GM23338 (cell line): ENCODE data around the gene DLGAP4. TPM values are rescaled to one million over a fixed set of nuclear protein-coding genes. Genes with fewer than 3 reads are reported as not detected.
A peak's percentile ranks its signal among the peaks of the same experiment; 100 is the strongest.

ENCODE experiments used
- ATAC-seq: fragments of 200-7000 bp; cut with Tn5 transposase; 3 replicates; pipeline ENCODE4 v1.9.1; 2020
- DNase-seq: peaks from one replicate; pipeline ENCODE4 v3.0.0-alpha.2; 2015; ENCODE audit warnings: low spot score
- H2AFZ ChIP-seq: fragments of 200-600 bp; sonication (generic); 2 replicates; pipeline ENCODE4 v1.8.0; 2016; ENCODE audit warnings: antibody characterized with exemption, mild to moderate bottlenecking, moderate library complexity
- H3F3A ChIP-seq: fragments of 200-600 bp; sonication (generic); replicated peaks from 2 replicates; pipeline ENCODE4 v1.8.0; 2017; ENCODE audit warnings: antibody characterized with exemption, mixed run types, low read depth
- H3K27ac ChIP-seq: fragments of 200-600 bp; sonication (generic); 2 replicates; pipeline ENCODE4 v1.6.1; 2016; ENCODE audit warnings: low read depth
- H3K27me3 ChIP-seq: fragments of 200-600 bp; sonication (generic); 2 replicates; pipeline ENCODE4 v1.8.0; 2016; ENCODE audit warnings: mild to moderate bottlenecking, mixed run types, moderate library complexity; ENCODE audit not compliant: insufficient read depth
- H3K36me3 ChIP-seq: fragments of 200-600 bp; sonication (generic); 2 replicates; pipeline ENCODE4 v1.8.0; 2016; ENCODE audit warnings: mild to moderate bottlenecking; ENCODE audit not compliant: insufficient read depth
- H3K4me1 ChIP-seq: fragments of 200-600 bp; sonication (generic); 2 replicates; pipeline ENCODE4 v1.8.0; 2016; ENCODE audit warnings: mild to moderate bottlenecking, moderate library complexity; ENCODE audit not compliant: insufficient read depth
- H3K4me2 ChIP-seq: fragments of 200-600 bp; sonication (generic); 2 replicates; pipeline ENCODE4 v1.7.1; 2017; ENCODE audit warnings: mixed run types
- H3K4me3 ChIP-seq: fragments of 200-600 bp; sonication (generic); 2 replicates; pipeline ENCODE4 v1.6.1; 2016; ENCODE audit warnings: mixed run types
- H3K79me2 ChIP-seq: fragments of 200-600 bp; sonication (generic); replicated peaks from 2 replicates; pipeline ENCODE4 v1.8.0; 2017; ENCODE audit warnings: mild to moderate bottlenecking; ENCODE audit not compliant: insufficient read depth
- H3K9me2 ChIP-seq: fragments of 200-600 bp; sonication (generic); 2 replicates; pipeline ENCODE4 v1.8.0; 2017; ENCODE audit not compliant: insufficient read depth
- H4K20me1 ChIP-seq: fragments of 200-600 bp; sonication (generic); replicated peaks from 2 replicates; pipeline ENCODE4 v1.8.0; 2017; ENCODE audit warnings: mild to moderate bottlenecking; ENCODE audit not compliant: insufficient read depth
- H3K27ac Mint-ChIP-seq: 2 replicates; pipeline ENCODE4 v1.8.0; 2020; ENCODE audit warnings: inconsistent platforms, mild to moderate bottlenecking, moderate library complexity, mixed read lengths
- H3K27me3 Mint-ChIP-seq: 3 replicates; pipeline ENCODE4 v1.8.0; 2022; ENCODE audit warnings: low read depth, mild to moderate bottlenecking, moderate library complexity, mixed read lengths, inconsistent platforms; ENCODE audit not compliant: insufficient read depth, poor library complexity
- H3K36me3 Mint-ChIP-seq: 3 replicates; pipeline ENCODE4 v1.8.0; 2021; ENCODE audit warnings: low read depth, mild to moderate bottlenecking, inconsistent platforms, moderate library complexity, mixed read lengths
- H3K4me1 Mint-ChIP-seq: 3 replicates; pipeline ENCODE4 v1.8.0; 2020; ENCODE audit warnings: mild to moderate bottlenecking, inconsistent platforms, mixed read lengths
- H3K4me3 Mint-ChIP-seq: 3 replicates; pipeline ENCODE4 v1.8.0; 2021; ENCODE audit warnings: moderate library complexity, mild to moderate bottlenecking, inconsistent platforms, mixed read lengths
- H3K9me3 Mint-ChIP-seq: 3 replicates; pipeline ENCODE4 v1.8.0; 2020; ENCODE audit warnings: moderate library complexity, mild to moderate bottlenecking, inconsistent platforms, mixed read lengths
- CREB1 ChIP-seq: fragments of 250-450 bp; sonication (Bioruptor Pico); IDR thresholded peaks from 2 replicates; pipeline ENCODE4 v1.5.0; 2020; ENCODE audit warnings: low read depth, mild to moderate bottlenecking, moderate library complexity
- ETS1 ChIP-seq: IDR thresholded peaks from 2 replicates; pipeline ENCODE4 v1.6.1; 2016; ENCODE audit warnings: antibody characterized with exemption
- EZH2 ChIP-seq: fragments of 200-600 bp; sonication (generic); IDR thresholded peaks from one replicate; pipeline ENCODE4 v1.8.0; 2017; ENCODE audit warnings: antibody characterized with exemption, mild to moderate bottlenecking, low read depth; ENCODE audit not compliant: unreplicated experiment
- EZH2phosphoT487 ChIP-seq: fragments of 200-600 bp; sonication (generic); IDR thresholded peaks from one replicate; pipeline ENCODE4 v1.8.1; 2018; ENCODE audit warnings: antibody characterized with exemption; ENCODE audit not compliant: unreplicated experiment
- JUNB ChIP-seq: IDR thresholded peaks from one replicate; pipeline ENCODE4 v1.6.1; 2016; ENCODE audit warnings: antibody characterized with exemption; ENCODE audit not compliant: unreplicated experiment
- NANOG ChIP-seq: IDR thresholded peaks from 2 replicates; pipeline ENCODE4 v1.6.1; 2016; ENCODE audit warnings: antibody characterized with exemption, borderline replicate concordance
- POLR2AphosphoS5 ChIP-seq: IDR thresholded peaks from 2 replicates; pipeline ENCODE4 v1.6.1; 2016; ENCODE audit warnings: antibody characterized with exemption, low read depth
- STAT1 ChIP-seq: IDR thresholded peaks from one replicate; pipeline ENCODE4 v1.6.1; 2016; ENCODE audit warnings: antibody characterized with exemption; ENCODE audit not compliant: unreplicated experiment
- ZNF114 ChIP-seq: fragments of 250-450 bp; sonication (Bioruptor Pico); IDR thresholded peaks from 2 replicates; pipeline ENCODE4 v1.5.0; 2020; ENCODE audit warnings: mild to moderate bottlenecking, moderate library complexity
- ZNF331 ChIP-seq: fragments of 250-450 bp; sonication (Bioruptor Pico); IDR thresholded peaks from 2 replicates; pipeline ENCODE4 v1.5.0; 2020; ENCODE audit warnings: low read depth, mild to moderate bottlenecking, moderate library complexity
- polyA plus RNA-seq: library from polyadenylated mRNA; unstranded; fragments of >200 nt; fragmentation: Nextera tagmentation; extraction: Ambion mirVana; gene quantifications from 2 replicates; pipeline ENCODE4 v1.2.1, GENCODE V29; 2016
- total RNA-seq: library from RNA; depleted of rRNA; stranded (reverse); fragments of >200 nt; shearing (Covaris generic); gene quantifications from 2 replicates; pipeline ENCODE4 v1.2.3, GENCODE V29; 2014
- TF ChIP-seq, protein P1 (sequence below): IDR thresholded peaks from one replicate; pipeline ENCODE4 v1.6.1; 2018; ENCODE audit warnings: antibody characterized with exemption; ENCODE audit not compliant: unreplicated experiment
- TF ChIP-seq, protein P2 (sequence below), 2 experiments: fragments of 200-600 bp in 1 of 2; sonication (generic) in 1 of 2; conservative IDR thresholded peaks; 2 replicates each; pipeline versions ENCODE4 v1.5.1 to v1.6.1; 2016 to 2017; ENCODE audit warnings: antibody characterized with exemption in 2 of 2, low read depth in 2 of 2, mild to moderate bottlenecking in 2 of 2, moderate library complexity in 1 of 2

DLGAP4 gene
- total and polyA plus RNA-seq, 2 experiments from 2014 or later: 46.1 to 52.2 TPM

DNA sequence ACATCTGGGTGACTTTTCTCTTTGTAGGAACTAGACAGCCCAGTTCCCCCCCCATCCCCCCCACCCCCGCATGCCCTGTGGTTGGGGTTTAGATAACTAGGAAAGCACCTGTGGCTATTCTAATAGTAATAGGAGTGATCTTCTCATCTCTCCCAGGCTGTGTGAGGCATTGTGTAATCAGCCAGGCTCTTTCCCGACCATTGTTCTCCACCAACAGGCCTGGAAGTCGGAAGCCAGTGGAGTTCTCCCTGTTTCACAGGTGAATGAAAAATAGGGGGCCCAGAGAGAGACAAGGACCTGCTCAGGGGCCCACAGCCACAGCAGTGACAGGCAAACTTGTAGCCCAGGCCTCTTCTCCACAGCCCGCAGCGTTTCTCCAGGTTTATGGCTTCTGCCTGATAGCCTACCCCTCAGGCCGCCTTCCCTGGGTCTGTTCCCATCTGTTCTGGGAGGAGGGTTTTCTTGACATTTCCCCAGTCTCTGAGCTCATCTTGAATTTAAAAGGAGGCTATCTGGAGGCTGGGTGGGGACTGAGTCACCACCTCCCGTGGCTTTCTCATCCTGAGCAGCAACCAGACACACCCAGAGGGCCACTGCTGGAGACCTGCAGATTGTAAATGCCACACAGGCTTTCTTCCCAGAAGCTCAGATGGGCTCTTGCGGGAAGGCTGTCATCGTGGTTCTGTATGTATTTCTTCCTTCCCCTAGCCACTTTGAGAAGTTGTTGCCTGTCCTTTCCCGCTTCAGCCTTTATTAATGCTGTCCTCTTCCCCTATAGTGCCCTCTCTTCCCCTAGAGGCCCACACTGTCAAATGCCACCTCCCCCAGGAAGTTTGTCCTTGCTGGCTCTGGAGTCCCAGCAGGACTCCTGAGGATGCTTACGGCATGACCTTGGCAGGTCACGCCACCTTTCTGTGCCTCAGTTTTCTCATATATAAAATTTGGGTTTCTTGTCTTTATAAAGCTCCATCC, 159.3 kb downstream of the DLGAP4 start (continued):
- TF ChIP-seq, protein P1, sequence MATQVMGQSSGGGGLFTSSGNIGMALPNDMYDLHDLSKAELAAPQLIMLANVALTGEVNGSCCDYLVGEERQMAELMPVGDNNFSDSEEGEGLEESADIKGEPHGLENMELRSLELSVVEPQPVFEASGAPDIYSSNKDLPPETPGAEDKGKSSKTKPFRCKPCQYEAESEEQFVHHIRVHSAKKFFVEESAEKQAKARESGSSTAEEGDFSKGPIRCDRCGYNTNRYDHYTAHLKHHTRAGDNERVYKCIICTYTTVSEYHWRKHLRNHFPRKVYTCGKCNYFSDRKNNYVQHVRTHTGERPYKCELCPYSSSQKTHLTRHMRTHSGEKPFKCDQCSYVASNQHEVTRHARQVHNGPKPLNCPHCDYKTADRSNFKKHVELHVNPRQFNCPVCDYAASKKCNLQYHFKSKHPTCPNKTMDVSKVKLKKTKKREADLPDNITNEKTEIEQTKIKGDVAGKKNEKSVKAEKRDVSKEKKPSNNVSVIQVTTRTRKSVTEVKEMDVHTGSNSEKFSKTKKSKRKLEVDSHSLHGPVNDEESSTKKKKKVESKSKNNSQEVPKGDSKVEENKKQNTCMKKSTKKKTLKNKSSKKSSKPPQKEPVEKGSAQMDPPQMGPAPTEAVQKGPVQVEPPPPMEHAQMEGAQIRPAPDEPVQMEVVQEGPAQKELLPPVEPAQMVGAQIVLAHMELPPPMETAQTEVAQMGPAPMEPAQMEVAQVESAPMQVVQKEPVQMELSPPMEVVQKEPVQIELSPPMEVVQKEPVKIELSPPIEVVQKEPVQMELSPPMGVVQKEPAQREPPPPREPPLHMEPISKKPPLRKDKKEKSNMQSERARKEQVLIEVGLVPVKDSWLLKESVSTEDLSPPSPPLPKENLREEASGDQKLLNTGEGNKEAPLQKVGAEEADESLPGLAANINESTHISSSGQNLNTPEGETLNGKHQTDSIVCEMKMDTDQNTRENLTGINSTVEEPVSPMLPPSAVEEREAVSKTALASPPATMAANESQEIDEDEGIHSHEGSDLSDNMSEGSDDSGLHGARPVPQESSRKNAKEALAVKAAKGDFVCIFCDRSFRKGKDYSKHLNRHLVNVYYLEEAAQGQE: no peak
- TF ChIP-seq EZH2 (no peak), ETS1 (no peak), EZH2phosphoT487 (no peak), POLR2AphosphoS5 (no peak), JUNB (no peak), ZNF331 (CRISPR knock-in tag) (no peak), CREB1 (CRISPR knock-in tag) (no peak), ZNF114 (CRISPR knock-in tag) (no peak)
- TF ChIP-seq, protein P2, sequence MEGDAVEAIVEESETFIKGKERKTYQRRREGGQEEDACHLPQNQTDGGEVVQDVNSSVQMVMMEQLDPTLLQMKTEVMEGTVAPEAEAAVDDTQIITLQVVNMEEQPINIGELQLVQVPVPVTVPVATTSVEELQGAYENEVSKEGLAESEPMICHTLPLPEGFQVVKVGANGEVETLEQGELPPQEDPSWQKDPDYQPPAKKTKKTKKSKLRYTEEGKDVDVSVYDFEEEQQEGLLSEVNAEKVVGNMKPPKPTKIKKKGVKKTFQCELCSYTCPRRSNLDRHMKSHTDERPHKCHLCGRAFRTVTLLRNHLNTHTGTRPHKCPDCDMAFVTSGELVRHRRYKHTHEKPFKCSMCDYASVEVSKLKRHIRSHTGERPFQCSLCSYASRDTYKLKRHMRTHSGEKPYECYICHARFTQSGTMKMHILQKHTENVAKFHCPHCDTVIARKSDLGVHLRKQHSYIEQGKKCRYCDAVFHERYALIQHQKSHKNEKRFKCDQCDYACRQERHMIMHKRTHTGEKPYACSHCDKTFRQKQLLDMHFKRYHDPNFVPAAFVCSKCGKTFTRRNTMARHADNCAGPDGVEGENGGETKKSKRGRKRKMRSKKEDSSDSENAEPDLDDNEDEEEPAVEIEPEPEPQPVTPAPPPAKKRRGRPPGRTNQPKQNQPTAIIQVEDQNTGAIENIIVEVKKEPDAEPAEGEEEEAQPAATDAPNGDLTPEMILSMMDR (conservative IDR thresholded peaks at IDR 0.05; ENCODE audit: low read depth in 2 of 2): no peak

- peaks cover 90% of the 10 kb centered on the region for H3K79me2 ChIP-seq
- H3K36me3 ChIP-seq: no peaks in the 10 kb centered on the region; the same call in 1 of the 2 replicates
- H3K4me1 ChIP-seq: peaks cover 39% of the 10 kb centered on the region
- 0 out of 2 replicates have a peak overlapping the region, but pooled peaks have one; percentile 50 for H3K4me2 ChIP-seq
- H3K9me3 Mint-ChIP-seq: no peaks in the 10 kb centered on the region
- H3K4me1 Mint-ChIP-seq: peaks cover 47% of the 10 kb centered on the region
- H3K4me3 ChIP-seq: no peak overlapping the region
- peaks cover 10% of the 10 kb centered on the region; the same call in 1 of the 3 replicates for H3K36me3 Mint-ChIP-seq
- H2AFZ ChIP-seq: no peak overlapping the region
- H3K27ac Mint-ChIP-seq: no peak overlapping the region
- ATAC-seq: no peak
- H3K27ac ChIP-seq: 0 out of 2 replicates have a peak overlapping the region, but pooled peaks have one; percentile 33
- DNase-seq: no peak
- peaks cover 59% of the 10 kb centered on the region for H4K20me1 ChIP-seq
- peak overlapping the region; percentile 56; the same call in 1 of the 3 replicates for H3K4me3 Mint-ChIP-seq
- no peaks in the 10 kb centered on the region for H3K9me2 ChIP-seq
- H3K27me3 Mint-ChIP-seq: peaks cover 22% of the 10 kb centered on the region
- peaks cover 10% of the 10 kb centered on the region for H3F3A ChIP-seq
- no peaks in the 10 kb centered on the region for H3K27me3 ChIP-seq
- no peak for TF ChIP-seq ZNF331 (CRISPR knock-in tag)
- TF ChIP-seq POLR2AphosphoS5: no peak
- no peak for TF ChIP-seq EZH2
- TF ChIP-seq CREB1 (CRISPR knock-in tag): no peak
- no peak for TF ChIP-seq NANOG
- no peak for TF ChIP-seq ZNF114 (CRISPR knock-in tag)
- TF ChIP-seq STAT1: no peak
- no peak for TF ChIP-seq ETS1
- no peak for TF ChIP-seq JUNB
- no peak for TF ChIP-seq EZH2phosphoT487
- TF ChIP-seq, protein P1: no peak
These were observed 159.9 kb downstream of the DLGAP4 start for GRCh38 chr20:36466089-36466488.
